ENCODE results near the gene GFRA3.

The GFRA3 gene

GRCh38 chr5:138246334-138246733 is 28.1 kb downstream of the GFRA3 start:
- no peak for DNase-seq

GRCh38 chr5:138245717-138246116 is 28.7 kb downstream of the GFRA3 start:
- no peak for DNase-seq

DNA sequence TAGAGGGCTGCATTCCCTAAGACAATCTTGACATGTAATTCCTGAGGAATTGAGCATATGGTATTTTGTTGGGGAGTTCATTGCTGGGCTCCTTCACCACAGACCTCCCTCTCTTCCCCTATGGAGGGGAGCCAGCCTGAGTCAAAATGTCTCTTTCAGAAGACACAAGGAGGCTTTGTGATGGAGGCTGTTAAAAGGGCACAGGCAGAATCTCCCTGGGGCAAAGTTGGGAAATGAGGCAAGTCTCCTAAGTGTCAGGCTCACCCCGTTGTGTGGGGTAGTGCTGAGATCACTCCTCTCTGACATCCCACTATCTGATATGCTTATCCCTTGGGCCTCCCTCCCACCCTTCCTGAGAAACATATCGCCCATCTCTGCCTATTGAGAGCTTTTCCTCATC is 30.6 kb downstream of the GFRA3 start:
- no peak for DNase-seq

DNA sequence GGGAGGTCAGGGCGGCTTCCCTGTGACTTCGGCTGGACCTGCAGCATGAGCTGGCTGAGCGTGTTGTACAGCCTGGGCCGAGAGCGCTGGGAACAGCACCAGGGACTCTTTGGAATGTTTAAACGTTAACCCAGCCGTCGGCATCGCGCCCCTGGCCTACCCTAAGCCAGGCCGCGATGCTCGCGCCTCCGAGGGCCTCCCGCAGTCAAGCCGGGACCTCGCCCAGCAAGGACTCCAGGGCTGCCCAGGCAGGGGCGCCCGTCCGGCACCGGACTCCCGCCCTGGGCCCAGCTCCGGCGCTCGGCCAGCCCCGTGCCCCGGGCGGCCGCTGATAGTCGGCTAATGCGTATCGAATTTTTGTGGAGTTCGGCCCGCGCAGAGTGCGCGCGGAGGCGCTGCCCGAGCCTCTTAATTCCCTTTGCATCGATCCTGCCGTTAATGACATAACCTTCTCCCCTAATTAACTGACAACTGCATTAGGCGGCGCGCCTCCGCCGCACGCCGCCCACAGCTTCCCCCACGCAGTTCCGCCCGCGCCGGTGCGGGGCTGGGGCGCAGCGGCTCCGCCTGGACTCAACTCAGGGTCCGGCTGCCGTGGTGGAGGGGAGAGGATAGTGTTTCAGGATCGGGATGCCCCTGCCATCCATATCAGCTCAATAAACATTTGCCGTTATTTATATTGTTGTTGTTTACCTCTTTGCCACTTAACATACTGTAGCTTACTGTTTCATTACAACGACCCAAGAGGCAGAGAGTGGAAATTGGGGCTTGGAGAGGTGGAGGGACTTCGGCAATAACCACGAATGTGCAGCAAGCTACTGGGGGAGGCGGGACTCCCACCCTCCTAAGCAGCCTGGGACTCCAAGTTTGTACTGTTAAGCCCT is 32.5 kb downstream of the GFRA3 start:
- no peak for DNase-seq

DNA sequence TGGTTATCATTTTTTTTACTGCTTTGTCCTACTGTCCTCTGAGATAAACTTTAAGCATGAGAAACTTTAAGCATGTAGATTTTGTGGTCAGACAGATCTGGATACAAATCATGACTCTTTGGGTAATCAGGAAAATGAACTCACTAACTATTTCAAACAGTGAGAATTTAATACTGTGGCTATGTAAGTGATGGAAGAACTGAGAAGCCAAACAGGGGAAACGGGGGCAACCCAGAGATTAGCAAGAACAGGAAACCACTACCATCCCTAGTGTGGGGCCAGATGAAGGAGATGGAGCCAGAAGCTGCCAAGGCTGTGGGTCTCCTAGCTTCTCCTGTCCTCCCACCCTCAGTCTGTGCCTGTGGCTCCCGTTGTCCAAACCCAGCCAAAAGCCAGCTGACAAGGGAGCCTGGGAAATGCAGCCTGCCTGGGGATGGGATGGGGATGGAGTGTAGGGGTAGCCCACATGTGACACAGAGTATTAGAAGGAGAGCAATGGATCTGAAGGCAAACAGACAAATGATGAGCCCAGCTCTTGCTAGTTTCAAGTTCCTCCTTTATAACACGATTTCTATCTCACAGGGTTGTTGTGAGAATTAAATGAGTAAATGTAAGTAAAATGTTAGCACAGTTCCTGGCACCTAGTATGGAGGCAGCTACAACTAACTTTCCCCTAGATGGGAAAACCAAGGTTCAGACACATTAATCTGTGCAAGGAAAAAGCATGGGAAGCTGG is 33.6 kb downstream of the GFRA3 start:
- DNase-seq = peak; percentile 11

GRCh38 chr5:138238034-138238433 is 36.4 kb downstream of the GFRA3 start:
- no peak for DNase-seq

GRCh38 chr5:138234651-138235050 is 39.8 kb downstream of the GFRA3 start:
- DNase-seq = no peak

DNA sequence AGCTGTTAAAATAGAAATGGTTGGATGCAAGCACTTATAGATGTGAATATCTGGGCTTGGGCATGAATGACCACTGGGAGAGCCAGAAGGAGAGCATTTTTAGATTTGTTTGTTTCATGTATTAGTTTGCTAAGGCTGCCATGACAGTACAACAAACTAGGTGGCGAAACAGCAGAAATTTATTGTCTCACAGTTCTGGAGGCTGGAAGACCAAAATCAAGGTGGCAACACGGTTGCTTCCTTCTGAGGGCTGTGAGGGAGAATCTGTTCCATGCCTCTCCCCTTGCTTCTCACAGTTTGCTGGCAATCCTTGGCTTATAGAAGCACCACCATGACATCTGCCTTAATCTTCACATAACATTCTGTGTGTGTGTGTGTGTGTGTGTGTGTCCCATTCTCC is 41.1 kb downstream of the GFRA3 start:
- no peak for DNase-seq

- no peak for DNase-seq
Measured at GRCh38 chr5:138230981-138231589, 43.3 kb downstream of the GFRA3 start.

DNA sequence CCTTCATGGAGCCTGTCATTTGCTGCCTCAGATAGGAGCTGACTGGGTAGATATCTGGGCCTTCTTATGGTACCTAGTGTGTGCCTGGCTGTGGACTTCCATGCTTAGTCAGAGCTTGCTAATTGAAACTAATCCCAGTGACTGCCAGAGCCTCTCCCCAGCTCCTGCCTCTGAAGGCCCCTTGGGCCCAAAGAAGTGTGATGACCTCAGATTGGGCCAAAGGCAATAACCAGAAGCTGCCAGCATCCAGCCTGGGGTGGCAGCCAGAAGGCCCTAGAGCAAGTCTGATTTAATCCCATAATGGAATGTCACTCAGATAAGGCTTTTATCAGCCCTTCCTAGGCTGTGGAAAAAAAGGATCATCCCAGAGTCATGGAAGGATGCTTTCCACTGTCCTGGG is 44.2 kb downstream of the GFRA3 start:
- no peak for DNase-seq

DNA sequence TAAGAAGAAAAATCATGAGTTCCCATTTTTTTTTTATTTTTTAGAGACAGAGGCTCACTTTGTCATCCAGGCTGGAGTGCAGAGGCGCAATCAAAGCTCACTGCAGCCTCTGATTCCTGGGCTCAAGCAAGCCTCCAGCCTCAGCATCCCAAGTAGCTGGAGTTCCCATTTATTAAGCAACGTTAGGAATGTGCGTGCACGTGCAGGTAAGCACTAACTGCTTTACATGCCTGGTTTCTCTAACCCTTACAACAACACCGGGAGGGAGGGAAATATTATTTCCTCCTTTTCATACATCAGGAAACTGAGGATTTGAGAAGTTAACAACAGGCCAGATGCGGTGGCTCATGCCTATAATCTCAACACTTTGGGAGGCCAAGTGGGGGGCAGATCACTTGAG is 45.0 kb downstream of the GFRA3 start:
- no peak for DNase-seq

GRCh38 chr5:138226910-138227309 is 47.5 kb downstream of the GFRA3 start:
- no peak for DNase-seq

DNA sequence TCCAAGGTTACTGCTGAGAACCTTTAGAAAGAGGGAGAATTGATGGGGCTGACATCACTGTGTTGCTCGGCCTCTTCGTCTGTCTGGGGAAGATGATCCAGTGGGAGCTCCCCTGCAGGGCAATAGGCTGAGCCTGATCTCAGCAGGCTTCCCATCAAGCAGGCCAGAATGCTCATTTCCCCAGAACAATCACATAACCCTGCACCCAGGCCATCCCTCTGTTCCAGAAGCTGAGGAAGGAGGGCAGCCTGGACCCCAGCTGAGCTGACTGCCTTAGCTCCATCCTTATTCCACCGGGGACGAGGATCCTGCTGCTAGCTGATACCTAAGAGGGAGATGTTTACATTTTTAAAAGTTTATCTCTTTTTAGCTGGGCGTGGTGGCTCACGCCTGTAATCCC is 49.7 kb downstream of the GFRA3 start:
- no peak for DNase-seq

DNA sequence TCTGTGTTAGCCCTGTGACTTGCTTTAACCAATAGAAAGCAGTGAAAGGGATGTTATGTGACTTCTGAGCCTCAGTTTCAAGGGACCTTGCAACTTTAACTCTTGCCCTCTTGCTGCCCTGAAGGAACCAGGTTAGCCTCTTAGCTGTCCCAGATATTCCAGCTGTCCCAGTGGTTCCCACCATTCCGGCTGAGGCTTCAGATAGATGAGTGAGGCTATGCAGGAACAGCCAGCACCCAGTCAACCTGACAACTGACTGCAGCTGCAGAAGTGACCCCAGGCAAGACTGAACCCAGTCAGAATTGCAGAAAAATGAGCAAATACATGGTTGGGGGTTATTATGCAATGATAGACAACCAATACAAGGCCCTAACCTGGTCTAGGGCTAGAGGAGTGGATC is 50.9 kb downstream of the GFRA3 start:
- no peak for DNase-seq

GRCh38 chr5:138216799-138217198 is 57.6 kb downstream of the GFRA3 start:
- no peak for DNase-seq

DNA sequence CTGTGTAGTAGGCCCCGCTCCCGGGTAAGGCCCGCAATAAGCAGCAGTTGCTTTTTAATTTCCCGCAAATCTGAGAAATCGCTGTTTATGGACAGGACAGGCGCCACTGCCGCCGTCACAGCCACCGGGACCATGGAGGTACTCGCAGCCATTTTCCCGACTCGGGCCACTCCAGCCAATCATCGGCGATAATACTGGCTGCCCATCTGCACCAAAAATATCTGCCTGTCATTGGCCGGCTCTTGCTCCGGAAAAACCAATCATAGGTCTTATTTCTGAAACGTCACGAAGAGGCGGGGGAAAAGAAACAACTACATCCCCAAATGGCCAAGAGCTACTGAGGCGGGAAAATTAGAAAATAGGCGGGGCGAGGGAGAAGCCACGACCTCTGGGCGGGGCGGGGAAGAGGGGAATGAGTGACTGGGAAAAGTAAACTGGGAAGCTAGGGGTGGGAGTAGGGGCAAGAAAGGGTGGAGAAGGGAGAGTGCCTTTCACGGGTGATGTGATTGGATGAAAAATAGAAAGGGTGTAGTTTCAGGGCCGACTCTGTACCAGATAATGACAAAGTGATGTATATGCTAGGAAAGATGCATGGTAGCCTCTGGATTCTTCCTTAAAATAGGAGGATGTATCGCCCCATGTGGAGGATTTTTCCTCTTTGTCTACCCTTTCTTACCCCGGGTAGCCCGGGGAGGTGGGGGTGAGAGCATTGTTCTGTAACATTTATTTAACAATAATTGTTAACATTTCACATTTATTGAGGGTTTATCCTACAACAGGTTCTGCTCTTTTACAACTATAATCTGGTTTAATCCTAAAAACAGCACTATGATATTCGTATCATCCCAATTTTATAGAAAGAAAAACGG is 61.0 kb downstream of the GFRA3 start, which contains the start of gene CDC23:
TSS of gene CDC23 (minus strand) at position 163 of the 869 bp plus-strand sequence. CDS start at position 152, 11 bp downstream.
- peak; percentile 98 for DNase-seq

DNA sequence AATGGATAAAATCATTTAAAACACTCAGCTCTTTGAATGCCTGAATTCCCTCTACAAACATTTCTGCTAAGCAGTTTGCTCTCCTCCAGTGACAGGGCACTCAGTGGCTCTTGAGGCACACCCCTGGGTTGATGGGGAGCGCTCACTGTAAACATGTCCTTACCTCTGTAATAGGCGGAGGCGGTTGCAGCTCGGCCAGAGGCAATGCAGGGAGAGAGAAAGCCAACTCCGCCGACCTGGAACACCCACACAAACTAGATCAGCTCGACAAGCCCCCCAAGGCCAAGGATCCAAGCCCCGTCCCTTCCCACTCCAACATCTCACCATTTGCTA is 61.6 kb downstream of the GFRA3 start:
- peak; percentile 9 for DNase-seq

DNA sequence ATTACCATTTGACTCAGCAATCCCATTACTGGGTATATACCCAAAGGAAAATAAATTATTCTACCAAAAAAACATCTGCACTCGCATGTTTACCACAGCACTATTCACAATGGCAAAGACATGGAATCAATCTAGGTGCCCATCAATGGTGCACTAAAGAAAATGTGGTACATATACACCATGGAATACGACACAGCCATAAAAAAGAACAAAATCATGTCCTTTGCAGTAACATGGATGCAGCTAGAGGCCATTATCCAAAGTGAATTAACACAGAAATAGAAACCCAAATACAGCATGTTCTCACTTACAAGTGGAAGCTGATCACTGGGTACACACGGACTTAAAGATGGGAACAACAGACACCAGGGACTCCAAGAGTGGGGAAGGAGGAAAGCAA is 63.4 kb downstream of the GFRA3 start:
- no peak for DNase-seq

Measured in activated CD4-positive, alpha-beta T cell treated with anti-CD3 and anti-CD28 coated beads, Interleukin-10, Interleukin-2, amounts not matched to agents 100 ng/mL and 50 ng/mL, durations not matched to agents 16 hours and 8 hours (primary cell).